GM12878 (cell line): ENCODE results near the gene CWF19L2. TPM values are rescaled to one million over a fixed set of nuclear protein-coding genes. Genes with fewer than 3 reads are reported as not detected.

Experiments
- BMI1 ChIP-seq: fragments of 450-650 bp; IDR thresholded peaks from 2 replicates; pipeline ENCODE4 v1.6.1; 2016; ENCODE audit warnings: mild to moderate bottlenecking, moderate library complexity, borderline replicate concordance
- CREB1 ChIP-seq: IDR thresholded peaks from 2 replicates; pipeline ENCODE4 v1.6.1; 2012; ENCODE audit warnings: low read depth, mild to moderate bottlenecking, inconsistent platforms
- MXI1 ChIP-seq: fragments of 150-350 bp; IDR thresholded peaks from 2 replicates; pipeline ENCODE4 v1.6.1; 2011; ENCODE audit warnings: low read depth, mild to moderate bottlenecking, inconsistent platforms, low read length, improper control_type of control experiment
- NFIC ChIP-seq: IDR thresholded peaks from 2 replicates; pipeline ENCODE4 v1.6.1; 2012; ENCODE audit warnings: low read depth, mild to moderate bottlenecking, inconsistent platforms, low read length, moderate library complexity
- RAD51 ChIP-seq: fragments of 450-650 bp; IDR thresholded peaks from 2 replicates; pipeline ENCODE4 v1.6.1; 2016; ENCODE audit warnings: moderate library complexity, mild to moderate bottlenecking, inconsistent platforms
- ZNF207 ChIP-seq: fragments of 450-650 bp; IDR thresholded peaks from 2 replicates; pipeline ENCODE4 v1.6.1; 2014; ENCODE audit warnings: antibody characterized with exemption, mild to moderate bottlenecking, borderline replicate concordance
- polyA plus RNA-seq, 11 experiments: library from polyadenylated mRNA; depleted of rRNA in 4 of 11; unstranded in 6 of 11; stranded (reverse) in 5 of 11; fragments of >200 nt; fragmentation: Nextera tagmentation in 4 of 11; fragmentation: Illumina TruSeq in 1 of 11; extraction: Ambion mirVana in 4 of 11; extraction: Trizol in 1 of 11; gene quantifications; 1 replicate in 1 of 11; 2 replicates in 10 of 11; pipeline versions ENCODE4 v1.2.1 to v1.2.3, GENCODE V29; 2011 to 2016; ENCODE audit warnings: inconsistent platforms in 2 of 11, missing spikeins in 2 of 11, low read depth in 1 of 11
- total RNA-seq, 4 experiments: library from RNA; depleted of rRNA in 3 of 4; stranded (reverse); fragments of >200 nt in 3 of 4; fragmentation: Illumina TruSeq in 1 of 4; extraction: Trizol in 1 of 4; gene quantifications; 2 replicates each; pipeline versions ENCODE4 v1.2.1 to v1.2.3, GENCODE V29; 2013 to 2021
- TF ChIP-seq, protein P1 (sequence below): fragments of 450-650 bp; formaldehyde crosslinking; IDR thresholded peaks from 2 replicates; pipeline ENCODE4 v1.4.0; 2022; ENCODE audit warnings: mild to moderate bottlenecking, moderate library complexity
- TF ChIP-seq, protein P2 (sequence below): IDR thresholded peaks from 2 replicates; pipeline ENCODE4 v1.6.1; 2011; ENCODE audit warnings: low read depth, mild to moderate bottlenecking, low read length, moderate library complexity, borderline replicate concordance; ENCODE audit errors: extremely low read depth
- TF ChIP-seq, protein P3 (sequence below): fragments of 450-650 bp; IDR thresholded peaks from 2 replicates; pipeline ENCODE4 v1.6.1; 2017; ENCODE audit warnings: mild to moderate bottlenecking, low read depth, inconsistent platforms; ENCODE audit not compliant: poor library complexity, severe bottlenecking
- TF ChIP-seq, protein P4 (sequence below): IDR thresholded peaks from 2 replicates; pipeline ENCODE4 v1.6.1; 2012; ENCODE audit warnings: low read depth, low read length, improper control_type of control experiment

CWF19L2 gene
- total and polyA plus RNA-seq, 10 of the 15 experiments (the other 5 are each of a cell fraction or from before 2014, with no cell fraction given), result 4.5 to 18.8 (median 7.2) TPM

DNA sequence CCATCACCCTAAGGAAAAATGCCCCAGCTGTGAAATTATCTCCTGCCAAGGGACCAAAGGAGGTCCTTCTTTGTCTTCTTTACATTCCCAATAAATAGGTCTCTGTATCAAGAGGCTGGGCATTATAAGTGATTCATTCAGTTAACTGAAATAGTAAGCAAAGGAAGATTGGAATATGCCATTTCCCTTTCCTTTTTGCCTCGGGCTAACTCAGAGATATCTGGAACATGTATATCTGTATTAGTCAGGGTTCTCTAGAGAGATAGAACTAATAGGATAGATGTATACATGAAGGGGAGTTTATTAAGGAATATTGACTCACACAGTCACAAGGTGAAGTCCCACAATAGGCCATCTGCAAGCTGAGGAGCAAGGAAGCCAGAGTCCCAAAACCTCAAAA, 15.3 kb upstream of the CWF19L2 start (continued):
- TF ChIP-seq, protein P1, sequence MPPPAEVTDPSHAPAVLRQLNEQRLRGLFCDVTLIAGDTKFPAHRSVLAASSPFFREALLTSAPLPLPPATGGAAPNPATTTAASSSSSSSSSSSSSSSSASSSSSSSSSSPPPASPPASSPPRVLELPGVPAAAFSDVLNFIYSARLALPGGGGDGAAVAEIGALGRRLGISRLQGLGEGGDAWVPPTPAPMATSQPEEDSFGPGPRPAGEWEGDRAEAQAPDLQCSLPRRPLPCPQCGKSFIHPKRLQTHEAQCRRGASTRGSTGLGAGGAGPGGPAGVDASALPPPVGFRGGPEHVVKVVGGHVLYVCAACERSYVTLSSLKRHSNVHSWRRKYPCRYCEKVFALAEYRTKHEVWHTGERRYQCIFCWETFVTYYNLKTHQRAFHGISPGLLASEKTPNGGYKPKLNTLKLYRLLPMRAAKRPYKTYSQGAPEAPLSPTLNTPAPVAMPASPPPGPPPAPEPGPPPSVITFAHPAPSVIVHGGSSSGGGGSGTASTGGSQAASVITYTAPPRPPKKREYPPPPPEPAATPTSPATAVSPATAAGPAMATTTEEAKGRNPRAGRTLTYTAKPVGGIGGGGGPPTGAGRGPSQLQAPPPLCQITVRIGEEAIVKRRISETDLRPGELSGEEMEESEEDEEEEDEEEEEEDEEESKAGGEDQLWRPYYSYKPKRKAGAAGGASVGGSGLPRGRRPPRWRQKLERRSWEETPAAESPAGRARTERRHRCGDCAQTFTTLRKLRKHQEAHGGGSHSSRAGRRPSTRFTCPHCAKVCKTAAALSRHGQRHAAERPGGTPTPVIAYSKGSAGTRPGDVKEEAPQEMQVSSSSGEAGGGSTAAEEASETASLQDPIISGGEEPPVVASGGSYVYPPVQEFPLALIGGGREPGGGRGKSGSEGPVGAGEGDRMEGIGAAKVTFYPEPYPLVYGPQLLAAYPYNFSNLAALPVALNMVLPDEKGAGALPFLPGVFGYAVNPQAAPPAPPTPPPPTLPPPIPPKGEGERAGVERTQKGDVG (CRISPR knock-in tag), result no peak
- TF ChIP-seq RAD51 (no peak), CREB1 (no peak), ZNF207 (no peak), MXI1 (no peak), BMI1 (no peak), NFIC (no peak)
- TF ChIP-seq, protein P2, sequence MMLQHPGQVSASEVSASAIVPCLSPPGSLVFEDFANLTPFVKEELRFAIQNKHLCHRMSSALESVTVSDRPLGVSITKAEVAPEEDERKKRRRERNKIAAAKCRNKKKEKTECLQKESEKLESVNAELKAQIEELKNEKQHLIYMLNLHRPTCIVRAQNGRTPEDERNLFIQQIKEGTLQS, result no peak
- TF ChIP-seq, protein P3, sequence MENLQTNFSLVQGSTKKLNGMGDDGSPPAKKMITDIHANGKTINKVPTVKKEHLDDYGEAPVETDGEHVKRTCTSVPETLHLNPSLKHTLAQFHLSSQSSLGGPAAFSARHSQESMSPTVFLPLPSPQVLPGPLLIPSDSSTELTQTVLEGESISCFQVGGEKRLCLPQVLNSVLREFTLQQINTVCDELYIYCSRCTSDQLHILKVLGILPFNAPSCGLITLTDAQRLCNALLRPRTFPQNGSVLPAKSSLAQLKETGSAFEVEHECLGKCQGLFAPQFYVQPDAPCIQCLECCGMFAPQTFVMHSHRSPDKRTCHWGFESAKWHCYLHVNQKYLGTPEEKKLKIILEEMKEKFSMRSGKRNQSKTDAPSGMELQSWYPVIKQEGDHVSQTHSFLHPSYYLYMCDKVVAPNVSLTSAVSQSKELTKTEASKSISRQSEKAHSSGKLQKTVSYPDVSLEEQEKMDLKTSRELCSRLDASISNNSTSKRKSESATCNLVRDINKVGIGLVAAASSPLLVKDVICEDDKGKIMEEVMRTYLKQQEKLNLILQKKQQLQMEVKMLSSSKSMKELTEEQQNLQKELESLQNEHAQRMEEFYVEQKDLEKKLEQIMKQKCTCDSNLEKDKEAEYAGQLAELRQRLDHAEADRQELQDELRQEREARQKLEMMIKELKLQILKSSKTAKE, result no peak
- TF ChIP-seq, protein P4, sequence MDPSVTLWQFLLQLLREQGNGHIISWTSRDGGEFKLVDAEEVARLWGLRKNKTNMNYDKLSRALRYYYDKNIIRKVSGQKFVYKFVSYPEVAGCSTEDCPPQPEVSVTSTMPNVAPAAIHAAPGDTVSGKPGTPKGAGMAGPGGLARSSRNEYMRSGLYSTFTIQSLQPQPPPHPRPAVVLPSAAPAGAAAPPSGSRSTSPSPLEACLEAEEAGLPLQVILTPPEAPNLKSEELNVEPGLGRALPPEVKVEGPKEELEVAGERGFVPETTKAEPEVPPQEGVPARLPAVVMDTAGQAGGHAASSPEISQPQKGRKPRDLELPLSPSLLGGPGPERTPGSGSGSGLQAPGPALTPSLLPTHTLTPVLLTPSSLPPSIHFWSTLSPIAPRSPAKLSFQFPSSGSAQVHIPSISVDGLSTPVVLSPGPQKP, result no peak
